Prostate gland (tissue), 2 donors: ENCODE results near the gene DSCAM. TPM values are rescaled to one million over a fixed set of nuclear protein-coding genes. Genes with fewer than 3 reads are reported as not detected.
A peak's percentile ranks its signal among the peaks of the same experiment; 100 is the strongest.

Source experiments
- DNase-seq: peaks from one replicate; pipeline ENCODE4 v3.0.0-alpha.2; 2019; ENCODE audit warnings: low spot score
- H3K27ac ChIP-seq, 2 donors: fragments of 200-600 bp; sonication (generic); 2 replicates each; pipeline ENCODE4 v1.5.1; 2017 to 2019
- H3K27me3 ChIP-seq: fragments of 200-600 bp; sonication (generic); replicated peaks from 2 replicates; pipeline ENCODE4 v1.5.1; 2019; ENCODE audit not compliant: insufficient read depth
- H3K36me3 ChIP-seq, 2 donors: fragments of 200-600 bp; sonication (generic); 1 replicate in 1 of 2; 2 replicates in 1 of 2; pipeline versions ENCODE4 v1.5.1 to v1.8.1; 2017 to 2019
- H3K4me1 ChIP-seq: fragments of 200-600 bp; sonication (generic); replicated peaks from 2 replicates; pipeline ENCODE4 v1.5.1; 2019
- H3K4me3 ChIP-seq, 2 donors: fragments of 200-600 bp; sonication (generic); 2 replicates each; pipeline ENCODE4 v1.5.1; 2017 to 2019
- H3K9me3 ChIP-seq: fragments of 200-600 bp; sonication (generic); 2 replicates; pipeline ENCODE4 v1.5.1; 2017
- CTCF ChIP-seq, 4 experiments: fragments of 200-600 bp in 2 of 4; fragments of 450-650 bp in 2 of 4; sonication (generic) in 2 of 4; IDR thresholded peaks; 1 replicate in 3 of 4; 2 replicates in 1 of 4; pipeline ENCODE4 v1.5.1; 2016 to 2019; ENCODE audit warnings: antibody characterized with exemption in 4 of 4, mild to moderate bottlenecking in 2 of 4, moderate library complexity in 2 of 4
- POLR2A ChIP-seq: fragments of 450-650 bp; IDR thresholded peaks from one replicate; pipeline ENCODE4 v1.6.1; 2016; ENCODE audit warnings: antibody characterized with exemption, mild to moderate bottlenecking
- POLR2AphosphoS5 ChIP-seq: sonication (generic); formaldehyde crosslinking; IDR thresholded peaks from one replicate; pipeline ENCODE4 v1.6.1; 2017; ENCODE audit warnings: antibody characterized with exemption
- WGBS: methylation state at CpG from one replicate; pipeline ENCODE4 v1.1.5; 2018; 5-methylcytosine and 5-hydroxymethylcytosine counted together
- intact Hi-C: fragments of 100-400 bp; cut with DNase I; formaldehyde crosslinking; loops from one replicate; pipeline ENCODE4 v1.14.2; 2022
- total RNA-seq, 2 donors: library from RNA; depleted of rRNA; stranded (reverse); fragments of >200 nt; gene quantifications; one replicate each; pipeline ENCODE4 v1.1.0, GENCODE V29; 2016

Gene DSCAM
- total RNA-seq, 2 donors from 2014 or later = under 0.01 to 1.6 TPM

GRCh38 chr21:40095477-40095876 is 751.5 kb downstream of the DSCAM start:
- no peak overlapping the region for H3K27ac ChIP-seq
- intact Hi-C loops = no loop called here
- TF ChIP-seq CTCF (IDR thresholded peaks at IDR 0.05) = no peak
- TF ChIP-seq POLR2AphosphoS5 = no peak
- TF ChIP-seq POLR2A = no peak
- no peaks in the 10 kb centered on the region for H3K4me1 ChIP-seq
- WGBS = 58% methylated on average over 3 of the region's 3 CpGs
- H3K4me3 ChIP-seq = no peak overlapping the region
- no peaks in the 10 kb centered on the region for H3K9me3 ChIP-seq
- DNase-seq = no peak
- no peaks in the 10 kb centered on the region for H3K27me3 ChIP-seq
- no peaks in the 10 kb centered on the region for H3K36me3 ChIP-seq

- WGBS = 90% methylated on average over 3 of the region's 3 CpGs
- DNase-seq = no peak
- intact Hi-C loops = no loop called here
- Histone ChIP-seq H3K36me3 (no peaks in the 10 kb centered on the region), H3K9me3 (no peaks in the 10 kb centered on the region), H3K4me3 (no peak overlapping the region), H3K4me1 (no peaks in the 10 kb centered on the region), H3K27ac (no peak overlapping the region), H3K27me3 (no peaks in the 10 kb centered on the region)
- TF ChIP-seq POLR2AphosphoS5 (no peak), CTCF (IDR thresholded peaks at IDR 0.05) (no peak), POLR2A (no peak)
These were observed 766.6 kb downstream of the DSCAM start for GRCh38 chr21:40080385-40080784.

GRCh38 chr21:40074710-40075109 is 772.2 kb downstream of the DSCAM start:
- no peaks in the 10 kb centered on the region for H3K4me1 ChIP-seq
- intact Hi-C loops = loop anchor here (5.0 kb wide), 1 partner anchor 43 kb away; no protein-coding TSS in a partner anchor
- no peaks in the 10 kb centered on the region for H3K27me3 ChIP-seq
- H3K27ac ChIP-seq = peak overlapping the region in 1 of 2 donors; percentile 14
- TF ChIP-seq POLR2A (no peak), POLR2AphosphoS5 (no peak), CTCF (IDR thresholded peaks at IDR 0.05) (no peak)
- H3K4me3 ChIP-seq = no peak overlapping the region
- DNase-seq = no peak
- WGBS = 83% methylated on average over 8 of the region's 8 CpGs
- no peaks in the 10 kb centered on the region for H3K36me3 ChIP-seq
- no peaks in the 10 kb centered on the region for H3K9me3 ChIP-seq

- H3K4me3 ChIP-seq = no peak overlapping the region
- no peaks in the 10 kb centered on the region for H3K36me3 ChIP-seq
- DNase-seq = no peak
- no peaks in the 10 kb centered on the region for H3K27me3 ChIP-seq
- TF ChIP-seq POLR2AphosphoS5 (no peak), CTCF (IDR thresholded peaks at IDR 0.05) (no peak), POLR2A (no peak)
- WGBS = 65% methylated on average over 6 of the region's 6 CpGs
- H3K9me3 ChIP-seq = no peaks in the 10 kb centered on the region
- H3K4me1 ChIP-seq = no peaks in the 10 kb centered on the region
- peak overlapping the region in 1 of 2 donors; percentile 14 for H3K27ac ChIP-seq
- intact Hi-C loops = no loop called here
These were observed 772.8 kb downstream of the DSCAM start for GRCh38 chr21:40074198-40074597.

- intact Hi-C loops = no loop called here
- no peak for DNase-seq
- 96% methylated on average over 5 of the region's 5 CpGs for WGBS
- H3K9me3 ChIP-seq = no peaks in the 10 kb centered on the region
- no peaks in the 10 kb centered on the region for H3K36me3 ChIP-seq
- no peaks in the 10 kb centered on the region for H3K4me1 ChIP-seq
- no peak overlapping the region for H3K4me3 ChIP-seq
- TF ChIP-seq CTCF (IDR thresholded peaks at IDR 0.05) (no peak), POLR2AphosphoS5 (no peak), POLR2A (no peak)
- no peak overlapping the region for H3K27ac ChIP-seq
- H3K27me3 ChIP-seq = no peaks in the 10 kb centered on the region
These were observed 773.3 kb downstream of the DSCAM start for GRCh38 chr21:40073642-40074041.
